Ovary (tissue), 3 donors: Measurements from ENCODE around the gene UBR4.

Source experiments
- CTCF ChIP-seq, 3 donors: fragments of 450-650 bp in 2 of 3; fragments of 200-600 bp in 1 of 3; IDR thresholded peaks; one replicate each; pipeline versions ENCODE4 v1.5.1 to v1.8.0; 2016 to 2022; ENCODE audit warnings: antibody characterized with exemption in 3 of 3, mild to moderate bottlenecking in 1 of 3
- POLR2A ChIP-seq: fragments of 450-650 bp; IDR thresholded peaks from one replicate; pipeline ENCODE4 v1.6.1; 2017; ENCODE audit warnings: antibody characterized with exemption, mild to moderate bottlenecking, moderate library complexity
- donor health status: DM: no; HTN: no; CAD: no.

GRCh38 chr1:19087737-19088594 lies 122.1 kb downstream of the UBR4 start:
- TF ChIP-seq CTCF (IDR thresholded peaks at IDR 0.05) (no peak), POLR2A (no peak)
